SU-DHL-6 (cell line): Measurements from ENCODE around the gene BAK1.
"Not testable (repeated sequence)": the region's sequence is repeated elsewhere in the genome, so short reads cannot be mapped to it uniquely, and the experiment has no call there.

Experiments used
- H2AFZ ChIP-seq: fragments of 200-600 bp; sonication (generic); 2 replicates; pipeline ENCODE4 v1.6.1; 2014; ENCODE audit warnings: low read depth, mild to moderate bottlenecking, moderate library complexity, mixed read lengths, antibody characterized with exemption, low read length; ENCODE audit not compliant: severe bottlenecking
- H3F3A ChIP-seq: fragments of 200-600 bp; shearing (Covaris generic); 2 replicates; pipeline ENCODE4 v1.6.0; 2016; ENCODE audit warnings: antibody characterized with exemption, mild to moderate bottlenecking; ENCODE audit not compliant: insufficient read depth
- H3K27ac ChIP-seq: fragments of 200-600 bp; sonication (generic); 2 replicates; pipeline ENCODE4 v1.5.1; 2016; ENCODE audit warnings: low read depth, mild to moderate bottlenecking, low read length, moderate library complexity, mixed read lengths
- H3K27me3 ChIP-seq: fragments of 200-600 bp; sonication (generic), shearing (Covaris generic); 2 replicates; pipeline ENCODE4 v1.6.0; 2014; ENCODE audit warnings: mild to moderate bottlenecking, low read length
- H3K36me3 ChIP-seq: fragments of 200-600 bp; sonication (generic); 2 replicates; pipeline ENCODE4 v1.6.1; 2014; ENCODE audit warnings: mild to moderate bottlenecking, low read length, mixed read lengths
- H3K4me2 ChIP-seq: fragments of 300-600, 200-600 bp; shearing (Covaris generic), sonication (generic); 2 replicates; pipeline ENCODE4 v1.6.0; 2014; ENCODE audit warnings: low read length, low read depth, mild to moderate bottlenecking; ENCODE audit not compliant: poor library complexity, severe bottlenecking
- H3K4me3 ChIP-seq: fragments of 200-600 bp; sonication (generic); 2 replicates; pipeline ENCODE4 v1.5.1; 2014; ENCODE audit warnings: antibody characterized with exemption, low read length, mild to moderate bottlenecking, mixed read lengths; ENCODE audit not compliant: insufficient read depth, poor library complexity, severe bottlenecking
- H3K79me2 ChIP-seq: fragments of 200-600 bp; sonication (generic); 2 replicates; pipeline ENCODE4 v1.6.1; 2014; ENCODE audit warnings: mild to moderate bottlenecking, low read length, moderate library complexity; ENCODE audit not compliant: insufficient read depth
- H3K9ac ChIP-seq: fragments of 200-600 bp; sonication (generic); 2 replicates; pipeline ENCODE4 v1.7.0; 2014; ENCODE audit warnings: mild to moderate bottlenecking, low read length
- H3K9me2 ChIP-seq: fragments of 200-600 bp; sonication (generic); replicated peaks from 2 replicates; pipeline ENCODE4 v1.6.1; 2014; ENCODE audit warnings: low read length; ENCODE audit not compliant: insufficient read depth
- H3K9me3 ChIP-seq: fragments of 200-600 bp; sonication (generic); 2 replicates; pipeline ENCODE4 v1.6.1; 2014; ENCODE audit warnings: low read length, mixed read lengths; ENCODE audit not compliant: insufficient read depth
- H4K20me1 ChIP-seq: fragments of 200-600 bp; sonication (generic); 2 replicates; pipeline ENCODE4 v1.6.1; 2014; ENCODE audit warnings: low read depth, mild to moderate bottlenecking, antibody characterized with exemption, low read length, moderate library complexity, mixed read lengths
- EZH2phosphoT487 ChIP-seq: fragments of 200-600 bp; sonication (generic), shearing (Covaris generic); conservative IDR thresholded peaks from 2 replicates; pipeline ENCODE4 v1.6.1; 2018; ENCODE audit warnings: mild to moderate bottlenecking, antibody characterized with exemption, low read length, moderate library complexity, mixed read lengths
- TF ChIP-seq, protein P1 (sequence below): fragments of 200-600 bp; sonication (generic); IDR thresholded peaks from one replicate; pipeline ENCODE4 v1.5.1; 2017; ENCODE audit warnings: antibody characterized with exemption, mild to moderate bottlenecking, low read length, moderate library complexity; ENCODE audit not compliant: insufficient read depth, poor library complexity, severe bottlenecking

BAK1 gene

DNA sequence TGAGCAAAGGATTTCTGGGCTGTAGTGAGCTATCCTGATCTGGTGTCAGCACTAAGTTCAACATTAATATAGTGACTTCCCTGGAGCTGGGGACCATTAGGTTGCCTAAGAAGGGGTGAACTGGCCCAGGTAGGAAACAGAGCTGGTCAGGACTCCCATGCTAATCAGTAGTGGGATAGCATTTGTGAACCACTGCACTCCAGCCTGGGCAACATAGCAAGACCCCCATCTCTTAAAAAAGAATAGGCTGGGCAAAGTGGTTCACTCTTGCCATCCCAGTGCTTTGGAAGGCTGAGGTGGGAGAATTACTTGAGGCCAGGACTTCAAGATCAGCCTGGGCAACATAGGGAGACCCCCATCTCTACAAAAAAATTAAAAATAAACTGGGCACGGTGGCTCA is 39.3 kb downstream of the BAK1 start:
- H3K9ac ChIP-seq: no peak overlapping the region
- H3K27me3 ChIP-seq: no peaks in the 10 kb centered on the region
- TF ChIP-seq, protein P1, sequence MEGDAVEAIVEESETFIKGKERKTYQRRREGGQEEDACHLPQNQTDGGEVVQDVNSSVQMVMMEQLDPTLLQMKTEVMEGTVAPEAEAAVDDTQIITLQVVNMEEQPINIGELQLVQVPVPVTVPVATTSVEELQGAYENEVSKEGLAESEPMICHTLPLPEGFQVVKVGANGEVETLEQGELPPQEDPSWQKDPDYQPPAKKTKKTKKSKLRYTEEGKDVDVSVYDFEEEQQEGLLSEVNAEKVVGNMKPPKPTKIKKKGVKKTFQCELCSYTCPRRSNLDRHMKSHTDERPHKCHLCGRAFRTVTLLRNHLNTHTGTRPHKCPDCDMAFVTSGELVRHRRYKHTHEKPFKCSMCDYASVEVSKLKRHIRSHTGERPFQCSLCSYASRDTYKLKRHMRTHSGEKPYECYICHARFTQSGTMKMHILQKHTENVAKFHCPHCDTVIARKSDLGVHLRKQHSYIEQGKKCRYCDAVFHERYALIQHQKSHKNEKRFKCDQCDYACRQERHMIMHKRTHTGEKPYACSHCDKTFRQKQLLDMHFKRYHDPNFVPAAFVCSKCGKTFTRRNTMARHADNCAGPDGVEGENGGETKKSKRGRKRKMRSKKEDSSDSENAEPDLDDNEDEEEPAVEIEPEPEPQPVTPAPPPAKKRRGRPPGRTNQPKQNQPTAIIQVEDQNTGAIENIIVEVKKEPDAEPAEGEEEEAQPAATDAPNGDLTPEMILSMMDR: no peak
- TF ChIP-seq EZH2phosphoT487: no peak
- H3K9me2 ChIP-seq: no peaks in the 10 kb centered on the region
- H3K4me3 ChIP-seq: no peak overlapping the region
- H2AFZ ChIP-seq: no peak overlapping the region
- H4K20me1 ChIP-seq: no peaks in the 10 kb centered on the region
- no peak overlapping the region for H3K4me2 ChIP-seq
- H3K9me3 ChIP-seq: no peaks in the 10 kb centered on the region
- H3K79me2 ChIP-seq: no peaks in the 10 kb centered on the region
- H3K36me3 ChIP-seq: no peaks in the 10 kb centered on the region
- H3F3A ChIP-seq: no peaks in the 10 kb centered on the region
- H3K27ac ChIP-seq: no peak overlapping the region

DNA sequence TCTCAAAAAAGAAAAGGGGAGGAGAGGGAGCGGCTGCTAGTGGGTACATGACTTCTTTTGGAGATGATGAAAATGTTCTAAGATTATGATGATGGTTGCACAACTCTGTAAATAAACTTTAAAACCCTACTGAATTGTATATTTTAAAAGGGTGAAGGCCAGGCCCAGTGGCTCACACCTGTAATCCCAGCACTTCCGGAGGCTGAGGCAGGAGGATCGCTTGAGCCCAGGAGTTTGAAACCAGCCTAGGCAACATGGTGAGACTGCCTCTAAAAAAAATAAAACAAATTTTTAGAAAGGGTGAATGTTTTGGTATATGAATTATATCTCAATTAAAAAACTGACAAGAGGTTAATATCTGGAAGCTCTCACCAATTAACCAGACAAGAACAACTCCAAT is 45.4 kb downstream of the BAK1 start:
- H3K27me3 ChIP-seq: no peaks in the 10 kb centered on the region
- H3K36me3 ChIP-seq: no peaks in the 10 kb centered on the region
- no peak overlapping the region for H2AFZ ChIP-seq
- H3K4me3 ChIP-seq: no peak overlapping the region
- TF ChIP-seq EZH2phosphoT487: no peak
- TF ChIP-seq, protein P1: no peak
- H3K9me3 ChIP-seq: no peaks in the 10 kb centered on the region
- no peaks in the 10 kb centered on the region for H3F3A ChIP-seq
- H3K27ac ChIP-seq: no peak overlapping the region
- H3K9ac ChIP-seq: no peak overlapping the region
- no peaks in the 10 kb centered on the region for H3K79me2 ChIP-seq
- H3K9me2 ChIP-seq: no peaks in the 10 kb centered on the region
- H3K4me2 ChIP-seq: no peak overlapping the region
- no peaks in the 10 kb centered on the region for H4K20me1 ChIP-seq

- H3K9me3 ChIP-seq, H3K4me2 ChIP-seq, H4K20me1 ChIP-seq, H3K9me2 ChIP-seq, H3K9ac ChIP-seq, H3K36me3 ChIP-seq, H3K27ac ChIP-seq, H3F3A ChIP-seq, H3K27me3 ChIP-seq, H3K79me2 ChIP-seq, H3K4me3 ChIP-seq, H2AFZ ChIP-seq: not testable (repeated sequence)
These were observed 46.8 kb downstream of the BAK1 start for GRCh38 chr6:33533163-33533869.

DNA sequence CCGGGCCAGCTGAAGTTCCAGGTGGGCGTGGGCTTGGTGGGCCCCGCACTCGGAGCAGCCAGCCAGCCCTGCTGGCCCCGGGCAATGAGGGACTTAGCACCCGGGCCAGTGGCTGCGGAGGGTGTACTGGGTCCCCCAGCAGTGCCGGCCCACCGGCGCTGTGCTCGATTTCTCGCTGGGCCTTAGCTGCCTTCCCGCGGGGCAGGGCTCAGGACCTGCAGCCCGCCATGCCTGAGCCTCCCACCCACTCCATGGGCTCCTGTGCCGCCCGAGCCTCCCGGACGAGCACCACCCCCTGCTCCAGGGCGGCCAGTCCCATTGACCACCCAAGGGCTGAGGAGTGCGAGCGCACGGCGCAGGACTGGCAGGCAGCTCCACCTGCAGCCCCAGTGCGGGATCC is 47.6 kb downstream of the BAK1 start:
- H3K9ac ChIP-seq, H2AFZ ChIP-seq, H3K27ac ChIP-seq, H3F3A ChIP-seq, H4K20me1 ChIP-seq, H3K4me3 ChIP-seq, H3K79me2 ChIP-seq, H3K27me3 ChIP-seq, H3K9me2 ChIP-seq, H3K36me3 ChIP-seq, H3K9me3 ChIP-seq, H3K4me2 ChIP-seq: not testable (repeated sequence)

GRCh38 chr6:33530617-33531016 is 49.5 kb downstream of the BAK1 start:
- not testable (repeated sequence) for H3K4me2 ChIP-seq, H2AFZ ChIP-seq, H3K36me3 ChIP-seq, H3K4me3 ChIP-seq, H3F3A ChIP-seq, H3K9ac ChIP-seq, H3K27me3 ChIP-seq, H3K9me2 ChIP-seq, H3K27ac ChIP-seq, H4K20me1 ChIP-seq, H3K79me2 ChIP-seq, H3K9me3 ChIP-seq
